CD4-positive, alpha-beta T cell (primary cell): ENCODE results near the gene NRDE2. TPM values are rescaled to one million over a fixed set of nuclear protein-coding genes. Genes with fewer than 3 reads are reported as not detected.

Experiments
- ATAC-seq: fragments of 200-7000 bp; cut with Tn5 transposase; one replicate; pipeline ENCODE4 v1.10.0; 2022; ENCODE audit warnings: mild to moderate bottlenecking; ENCODE audit not compliant: poor library complexity
- CTCF ChIA-PET: fragments of 350-600 bp; sonication (Branson Sonifier 250); formaldehyde crosslinking; loops from one replicate; lab custom pipeline; 2021; ENCODE audit warnings: antibody characterized with exemption, inconsistent platforms; lab: Charles Lee
- POLR2A ChIA-PET: fragments of 350-600 bp; sonication (Branson Sonifier 250); formaldehyde crosslinking; loops from one replicate; lab custom pipeline; 2021; ENCODE audit warnings: antibody characterized with exemption, inconsistent platforms; lab: Charles Lee
- DNase-seq, 14 experiments: peaks; one replicate each; pipeline ENCODE4 v3.0.0-alpha.2; 2013 to 2020; ENCODE audit warnings: mixed read lengths in 2 of 14
- H3K27ac ChIP-seq, 2 donors: one replicate each; pipeline versions ENCODE4 v1.5.1 to v1.7.0; 2013; ENCODE audit warnings: low read length in 2 of 2, low read depth in 1 of 2, mild to moderate bottlenecking in 1 of 2
- H3K27me3 ChIP-seq, 2 experiments: 1 replicate in 1 of 2; 2 replicates in 1 of 2; pipeline versions ENCODE4 v1.6.1 to v1.7.0; 2013; ENCODE audit warnings: low read length in 2 of 2, control low read depth in 1 of 2, mild to moderate bottlenecking in 1 of 2, moderate library complexity in 1 of 2; ENCODE audit not compliant: insufficient read depth in 2 of 2, control insufficient read depth in 1 of 2
- H3K36me3 ChIP-seq: one replicate; pipeline ENCODE4 v1.6.1; 2013; ENCODE audit warnings: low read length, control low read depth; ENCODE audit not compliant: insufficient read depth
- H3K4me1 ChIP-seq: one replicate; pipeline ENCODE4 v1.6.1; 2013; ENCODE audit warnings: low read length, control low read depth; ENCODE audit not compliant: insufficient read depth
- H3K4me3 ChIP-seq: one replicate; pipeline ENCODE4 v1.5.1; 2013; ENCODE audit warnings: mild to moderate bottlenecking, low read length, moderate library complexity
- H3K9me3 ChIP-seq, 2 experiments: 1 replicate in 1 of 2; 2 replicates in 1 of 2; pipeline versions ENCODE4 v1.6.1 to v1.7.0; 2013; ENCODE audit warnings: low read length in 2 of 2, mild to moderate bottlenecking in 2 of 2, control low read depth in 1 of 2, moderate library complexity in 1 of 2; ENCODE audit not compliant: control insufficient read depth in 1 of 2, insufficient read depth in 1 of 2
- H3K27ac Mint-ChIP-seq: one replicate; pipeline ENCODE4 v1.8.0; 2020; ENCODE audit warnings: mixed read lengths
- H3K27me3 Mint-ChIP-seq: one replicate; pipeline ENCODE4 v1.8.0; 2021; ENCODE audit warnings: mixed read lengths
- H3K36me3 Mint-ChIP-seq: one replicate; pipeline ENCODE4 v1.8.0; 2021; ENCODE audit warnings: low read depth, mixed read lengths
- H3K4me1 Mint-ChIP-seq: one replicate; pipeline ENCODE4 v1.8.0; 2021; ENCODE audit warnings: low read depth, mixed read lengths
- H3K4me3 Mint-ChIP-seq: one replicate; pipeline ENCODE4 v1.8.0; 2020; ENCODE audit warnings: mild to moderate bottlenecking, mixed read lengths
- H3K9me3 Mint-ChIP-seq: one replicate; pipeline ENCODE4 v1.8.0; 2020; ENCODE audit warnings: mixed read lengths
- intact Hi-C, 2 experiments: fragments of 100-400 bp; cut with DNase I in 1 of 2; cut with micrococcal nuclease in 1 of 2; formaldehyde crosslinking; loops; one replicate each; pipeline versions ENCODE4 v1.15.1 to v1.9.0; 2023 to 2025; cut with DNase I, micrococcal nuclease
- total RNA-seq, 174 experiments: library from RNA in 2 of 174; stranded (reverse) in 2 of 174; gene quantifications; one replicate each; pipeline ENCODE4 v1.2.3 and lab custom pipeline; 2021 to 2026
- TF ChIP-seq, protein P1 (sequence below): fragments of 200-600 bp; IDR thresholded peaks from one replicate; pipeline ENCODE4 v1.8.0; 2022; ENCODE audit warnings: antibody characterized with exemption, mild to moderate bottlenecking

Gene NRDE2
- total RNA-seq, 2 experiments from 2014 or later: 17.5 to 17.9 TPM

DNA sequence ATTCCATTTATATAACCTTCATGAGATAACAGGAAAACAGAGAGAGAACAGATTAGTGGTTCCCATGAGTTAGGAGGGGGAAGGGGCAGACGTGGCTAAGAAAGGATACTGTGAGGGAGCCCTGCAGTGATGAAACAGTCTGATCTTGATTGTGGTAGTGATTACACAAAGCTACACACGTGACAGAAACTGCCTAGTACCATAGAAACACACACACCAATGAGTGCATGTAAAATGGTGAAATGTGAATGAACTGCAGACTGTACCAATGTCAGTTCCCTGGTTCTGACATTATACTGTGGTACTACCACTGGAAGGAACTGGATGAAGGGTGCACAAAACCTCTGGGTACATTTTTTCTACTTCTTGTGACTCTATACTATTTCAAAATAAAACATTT, 36.9 kb downstream of the NRDE2 start:
- intact Hi-C loops: no loop called here
- Mint-ChIP-seq H3K9me3 (no peaks in the 10 kb centered on the region), H3K27me3 (no peaks in the 10 kb centered on the region), H3K36me3 (peaks cover 87% of the 10 kb centered on the region), H3K27ac (no peak overlapping the region), H3K4me3 (no peak overlapping the region), H3K4me1 (no peaks in the 10 kb centered on the region)
- ChIA-PET CTCF (no interaction called here), POLR2A (no interaction called here)
- Histone ChIP-seq H3K4me3 (no peak overlapping the region), H3K27me3 (no peaks in the 10 kb centered on the region), H3K9me3 (no peaks in the 10 kb centered on the region), H3K27ac (no peak overlapping the region), H3K36me3 (peaks cover 64% of the 10 kb centered on the region), H3K4me1 (no peaks in the 10 kb centered on the region)
- ATAC-seq (no peak), DNase-seq (peak in 2 of 14 experiments; percentile 27 to 31)
- TF ChIP-seq, protein P1, sequence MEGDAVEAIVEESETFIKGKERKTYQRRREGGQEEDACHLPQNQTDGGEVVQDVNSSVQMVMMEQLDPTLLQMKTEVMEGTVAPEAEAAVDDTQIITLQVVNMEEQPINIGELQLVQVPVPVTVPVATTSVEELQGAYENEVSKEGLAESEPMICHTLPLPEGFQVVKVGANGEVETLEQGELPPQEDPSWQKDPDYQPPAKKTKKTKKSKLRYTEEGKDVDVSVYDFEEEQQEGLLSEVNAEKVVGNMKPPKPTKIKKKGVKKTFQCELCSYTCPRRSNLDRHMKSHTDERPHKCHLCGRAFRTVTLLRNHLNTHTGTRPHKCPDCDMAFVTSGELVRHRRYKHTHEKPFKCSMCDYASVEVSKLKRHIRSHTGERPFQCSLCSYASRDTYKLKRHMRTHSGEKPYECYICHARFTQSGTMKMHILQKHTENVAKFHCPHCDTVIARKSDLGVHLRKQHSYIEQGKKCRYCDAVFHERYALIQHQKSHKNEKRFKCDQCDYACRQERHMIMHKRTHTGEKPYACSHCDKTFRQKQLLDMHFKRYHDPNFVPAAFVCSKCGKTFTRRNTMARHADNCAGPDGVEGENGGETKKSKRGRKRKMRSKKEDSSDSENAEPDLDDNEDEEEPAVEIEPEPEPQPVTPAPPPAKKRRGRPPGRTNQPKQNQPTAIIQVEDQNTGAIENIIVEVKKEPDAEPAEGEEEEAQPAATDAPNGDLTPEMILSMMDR: no peak

DNA sequence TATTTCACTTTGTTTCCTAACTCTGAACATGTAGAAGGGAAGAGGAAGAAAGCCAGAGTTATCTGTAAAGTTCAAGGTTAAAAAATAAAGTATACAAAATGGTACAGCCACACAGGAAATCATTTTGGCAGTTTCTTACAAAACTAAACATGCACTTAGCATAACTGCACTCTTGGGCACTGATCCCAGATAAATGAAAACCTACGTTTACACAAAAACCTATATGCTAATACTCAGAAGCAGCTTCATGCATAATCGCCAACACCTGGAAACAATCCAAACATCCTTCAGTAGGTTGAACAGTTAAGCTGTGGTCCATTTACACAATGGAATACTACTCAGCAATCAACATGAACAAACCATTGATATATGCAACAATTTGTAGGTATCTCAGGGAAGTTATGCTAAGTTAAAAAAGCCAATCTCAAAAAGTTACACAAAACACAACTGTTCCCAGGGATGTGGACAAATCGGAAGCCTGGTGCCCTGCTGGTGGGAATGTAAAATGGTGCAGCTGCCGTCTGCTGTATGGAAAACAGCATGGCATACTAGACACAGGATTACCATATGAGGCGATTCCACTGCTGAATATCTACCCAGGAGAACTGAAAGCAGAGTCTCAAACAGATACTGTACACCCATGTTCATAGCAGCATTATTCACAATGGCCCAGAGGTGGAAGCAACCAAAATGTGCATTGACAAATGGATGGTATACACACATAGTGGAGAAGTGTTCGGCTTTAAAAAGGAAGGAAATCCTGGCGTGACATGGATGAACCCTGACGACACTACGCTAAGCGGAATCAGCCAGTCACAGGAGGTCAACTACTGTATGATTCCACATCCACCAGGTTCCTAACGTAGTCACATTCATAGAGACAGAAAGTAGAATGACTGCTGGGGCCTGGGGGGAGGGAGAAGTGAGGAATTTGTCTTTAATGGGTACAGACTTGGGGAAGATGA, 37.7 kb downstream of the NRDE2 start:
- Mint-ChIP-seq H3K4me1 (no peaks in the 10 kb centered on the region), H3K9me3 (no peaks in the 10 kb centered on the region), H3K4me3 (no peak overlapping the region), H3K27me3 (no peaks in the 10 kb centered on the region), H3K27ac (no peak overlapping the region), H3K36me3 (peaks cover 89% of the 10 kb centered on the region)
- CTCF ChIA-PET: no interaction called here
- no peaks in the 10 kb centered on the region for H3K9me3 ChIP-seq
- peak in 1 of 14 experiments; percentile 17 for DNase-seq
- no peak for ATAC-seq
- POLR2A ChIA-PET: no interaction called here
- no peak overlapping the region for H3K27ac ChIP-seq
- intact Hi-C loops: no loop called here
- H3K4me1 ChIP-seq: no peaks in the 10 kb centered on the region
- H3K36me3 ChIP-seq: peaks cover 62% of the 10 kb centered on the region
- H3K27me3 ChIP-seq: no peaks in the 10 kb centered on the region
- TF ChIP-seq, protein P1: no peak
- H3K4me3 ChIP-seq: no peak overlapping the region

DNA sequence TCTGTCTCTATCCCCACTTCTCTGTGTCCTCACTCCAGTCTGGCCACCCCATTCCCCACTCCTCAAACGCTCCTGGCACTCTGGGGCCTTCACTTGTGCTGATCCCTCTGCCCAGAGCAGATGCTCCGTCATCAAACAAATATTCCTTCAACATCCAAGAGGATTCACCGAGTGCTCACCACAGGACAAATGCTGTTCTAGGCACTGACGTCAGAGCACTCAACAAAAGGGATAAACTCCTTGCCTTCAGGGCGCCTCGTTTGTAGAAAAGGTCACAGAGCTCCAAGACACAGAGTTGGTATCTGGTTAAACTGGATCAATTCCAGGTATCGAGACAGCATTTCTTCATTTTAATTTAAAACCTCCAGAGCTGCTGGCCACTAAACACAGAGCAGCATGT, 40.0 kb downstream of the NRDE2 start:
- H3K9me3 Mint-ChIP-seq: no peaks in the 10 kb centered on the region
- CTCF ChIA-PET: no interaction called here
- ATAC-seq: no peak
- no peak overlapping the region for H3K4me3 Mint-ChIP-seq
- intact Hi-C loops: no loop called here
- H3K27me3 Mint-ChIP-seq: no peaks in the 10 kb centered on the region
- POLR2A ChIA-PET: interaction anchor here (1.7 kb wide), 1 partner anchor 92 kb away, joined by 3 read pairs; no protein-coding TSS in a partner anchor
- no peak overlapping the region for H3K27ac ChIP-seq
- TF ChIP-seq, protein P1: no peak
- H3K4me1 ChIP-seq: no peaks in the 10 kb centered on the region
- no peak overlapping the region for H3K27ac Mint-ChIP-seq
- no peak for DNase-seq
- no peaks in the 10 kb centered on the region for H3K4me1 Mint-ChIP-seq
- no peaks in the 10 kb centered on the region for H3K27me3 ChIP-seq
- H3K36me3 Mint-ChIP-seq: peaks cover 88% of the 10 kb centered on the region
- peaks cover 65% of the 10 kb centered on the region for H3K36me3 ChIP-seq
- H3K9me3 ChIP-seq: no peaks in the 10 kb centered on the region
- H3K4me3 ChIP-seq: no peak overlapping the region
